Central memory CD8-positive, alpha-beta T cell (primary cell): ENCODE data around the gene CD9.
"Not testable (repeated sequence)": the region's sequence is repeated elsewhere in the genome, so short reads cannot be mapped to it uniquely, and the experiment has no call there.

Experiments used
- ATAC-seq: fragments of 150-1000 bp; cut with Tn5 transposase; replicated peaks from 2 replicates; pipeline ENCODE4 v1.10.0; 2022; ENCODE audit warnings: mild to moderate bottlenecking, moderate FRiP score, moderate number of reproducible peaks; ENCODE audit not compliant: poor library complexity, severe bottlenecking; ENCODE audit errors: extremely low read depth
- DNase-seq, 2 donors: peaks; one replicate each; pipeline ENCODE4 v3.0.0; 2021; ENCODE audit warnings: low spot score in 2 of 2
- H3K27ac Mint-ChIP-seq: one replicate; pipeline ENCODE4 v1.8.0; 2022; ENCODE audit warnings: low read depth, mild to moderate bottlenecking, moderate library complexity, mixed read lengths
- H3K27me3 Mint-ChIP-seq: one replicate; pipeline ENCODE4 v1.8.0; 2022; ENCODE audit warnings: mixed read lengths
- H3K36me3 Mint-ChIP-seq: one replicate; pipeline ENCODE4 v1.8.0; 2022; ENCODE audit warnings: mild to moderate bottlenecking, moderate library complexity, mixed read lengths; ENCODE audit not compliant: insufficient read depth
- H3K4me1 Mint-ChIP-seq: one replicate; pipeline ENCODE4 v1.8.0; 2022; ENCODE audit warnings: mixed read lengths
- H3K4me3 Mint-ChIP-seq: one replicate; pipeline ENCODE4 v1.8.0; 2022; ENCODE audit warnings: mild to moderate bottlenecking, moderate library complexity, mixed read lengths
- H3K9me3 Mint-ChIP-seq: one replicate; pipeline ENCODE4 v1.8.0; 2022; ENCODE audit warnings: mixed read lengths

Gene CD9

GRCh38 chr12:6200256-6201212, at the start of gene CD9:
Gene CD9 (plus strand): TSS chr12:6200400. CDS start chr12:6200500, 100 bp downstream.
- H3K27ac Mint-ChIP-seq, result no peak within 1 kb of the TSS
- ATAC-seq (peak; percentile 22), DNase-seq (no peak)
- peak within 1 kb of the TSS; percentile 27 for H3K4me3 Mint-ChIP-seq
- peaks cover 57% of the 10 kb centered on the region for H3K27me3 Mint-ChIP-seq
- peaks cover 6% of the 10 kb centered on the region for H3K4me1 Mint-ChIP-seq
- peaks cover 2% of the 10 kb centered on the region for H3K36me3 Mint-ChIP-seq
- H3K9me3 Mint-ChIP-seq, result no peaks in the 10 kb centered on the region

- Mint-ChIP-seq H3K4me3 (no peak overlapping the region), H3K27ac (peak overlapping the region; percentile 27), H3K4me1 (no peaks in the 10 kb centered on the region), H3K9me3 (no peaks in the 10 kb centered on the region), H3K36me3 (no peaks in the 10 kb centered on the region), H3K27me3 (peaks cover 35% of the 10 kb centered on the region)
- no peak for ATAC-seq
- DNase-seq, result no peak
These were observed 45.3 kb upstream of the CD9 start for GRCh38 chr12:6154730-6155459.

GRCh38 chr12:6157482-6157881, 42.7 kb upstream of the CD9 start:
- DNase-seq (no peak), ATAC-seq (no peak)
- no peak overlapping the region for H3K4me3 Mint-ChIP-seq
- H3K27ac Mint-ChIP-seq, result no peak overlapping the region
- no peaks in the 10 kb centered on the region for H3K9me3 Mint-ChIP-seq
- H3K36me3 Mint-ChIP-seq, result peaks cover 3% of the 10 kb centered on the region
- H3K4me1 Mint-ChIP-seq, result no peaks in the 10 kb centered on the region
- peaks cover 47% of the 10 kb centered on the region for H3K27me3 Mint-ChIP-seq

GRCh38 chr12:6158255-6158654, 41.9 kb upstream of the CD9 start:
- DNase-seq (no peak), ATAC-seq (no peak)
- Mint-ChIP-seq H3K27me3 (peaks cover 47% of the 10 kb centered on the region), H3K27ac (no peak overlapping the region), H3K4me1 (no peaks in the 10 kb centered on the region), H3K9me3 (no peaks in the 10 kb centered on the region), H3K4me3 (no peak overlapping the region), H3K36me3 (peaks cover 3% of the 10 kb centered on the region)

GRCh38 chr12:6158749-6159148, 41.5 kb upstream of the CD9 start:
- DNase-seq (no peak), ATAC-seq (no peak)
- peaks cover 47% of the 10 kb centered on the region for H3K27me3 Mint-ChIP-seq
- H3K36me3 Mint-ChIP-seq, result peaks cover 3% of the 10 kb centered on the region
- no peaks in the 10 kb centered on the region for H3K9me3 Mint-ChIP-seq
- no peaks in the 10 kb centered on the region for H3K4me1 Mint-ChIP-seq
- no peak overlapping the region for H3K27ac Mint-ChIP-seq
- no peak overlapping the region for H3K4me3 Mint-ChIP-seq

GRCh38 chr12:6159166-6160011, 40.8 kb upstream of the CD9 start:
- not testable (repeated sequence) for H3K36me3 Mint-ChIP-seq, H3K9me3 Mint-ChIP-seq, H3K4me3 Mint-ChIP-seq, ATAC-seq, DNase-seq, H3K4me1 Mint-ChIP-seq, H3K27ac Mint-ChIP-seq
- H3K27me3 Mint-ChIP-seq, result peaks cover 47% of the 10 kb centered on the region

- peaks cover 39% of the 10 kb centered on the region for H3K27me3 Mint-ChIP-seq
- not testable (repeated sequence) for ATAC-seq, H3K9me3 Mint-ChIP-seq, H3K36me3 Mint-ChIP-seq, H3K27ac Mint-ChIP-seq, DNase-seq, H3K4me1 Mint-ChIP-seq, H3K4me3 Mint-ChIP-seq
These were observed 40.1 kb upstream of the CD9 start for GRCh38 chr12:6160049-6160649.

GRCh38 chr12:6161124-6161882, 38.9 kb upstream of the CD9 start:
- Mint-ChIP-seq H3K36me3 (peaks cover 3% of the 10 kb centered on the region), H3K4me1 (no peaks in the 10 kb centered on the region), H3K4me3 (no peak overlapping the region), H3K27me3 (peaks cover 37% of the 10 kb centered on the region), H3K27ac (no peak overlapping the region), H3K9me3 (no peaks in the 10 kb centered on the region)
- ATAC-seq, result no peak
- no peak for DNase-seq

GRCh38 chr12:6163416-6164060, 36.7 kb upstream of the CD9 start:
- DNase-seq (no peak), ATAC-seq (no peak)
- peaks cover 36% of the 10 kb centered on the region for H3K27me3 Mint-ChIP-seq
- H3K4me3 Mint-ChIP-seq, result no peak overlapping the region
- no peak overlapping the region for H3K27ac Mint-ChIP-seq
- no peaks in the 10 kb centered on the region for H3K4me1 Mint-ChIP-seq
- H3K9me3 Mint-ChIP-seq, result no peaks in the 10 kb centered on the region
- peaks cover 3% of the 10 kb centered on the region for H3K36me3 Mint-ChIP-seq

GRCh38 chr12:6165395-6165794, 34.8 kb upstream of the CD9 start:
- no peak for ATAC-seq
- Mint-ChIP-seq H3K27me3 (peaks cover 40% of the 10 kb centered on the region), H3K4me3 (no peak overlapping the region), H3K27ac (no peak overlapping the region), H3K9me3 (no peaks in the 10 kb centered on the region), H3K36me3 (peaks cover 3% of the 10 kb centered on the region), H3K4me1 (no peaks in the 10 kb centered on the region)
- DNase-seq, result no peak

- Mint-ChIP-seq H3K9me3 (no peaks in the 10 kb centered on the region), H3K36me3 (no peaks in the 10 kb centered on the region), H3K4me1 (no peaks in the 10 kb centered on the region), H3K4me3 (no peak overlapping the region), H3K27ac (no peak overlapping the region), H3K27me3 (peaks cover 40% of the 10 kb centered on the region)
- DNase-seq (no peak), ATAC-seq (no peak)
These were observed 33.4 kb upstream of the CD9 start for GRCh38 chr12:6166808-6167207.
